Ishikawa (cell line): Measurements from ENCODE around the gene CEP128.

Source experiments
- CREB1 ChIP-seq: IDR thresholded peaks from 2 replicates; pipeline ENCODE4 v1.6.1; 2012; ENCODE audit warnings: low read depth
- EGR1 ChIP-seq: IDR thresholded peaks from 2 replicates; pipeline ENCODE4 v1.6.1; 2012
- EP300 ChIP-seq: IDR thresholded peaks from 2 replicates; pipeline ENCODE4 v1.6.1; 2012; ENCODE audit warnings: borderline replicate concordance
- FOXM1 ChIP-seq: IDR thresholded peaks from 2 replicates; pipeline ENCODE4 v1.6.1; 2012; ENCODE audit warnings: low read depth, borderline replicate concordance
- MAX ChIP-seq: IDR thresholded peaks from 2 replicates; pipeline ENCODE4 v1.6.1; 2012
- RAD21 ChIP-seq: IDR thresholded peaks from 2 replicates; pipeline ENCODE4 v1.6.1; 2012; ENCODE audit warnings: low read depth
- TCF12 ChIP-seq: IDR thresholded peaks from 2 replicates; pipeline ENCODE4 v1.6.1; 2012; ENCODE audit warnings: low read depth
- YY1 ChIP-seq: IDR thresholded peaks from 2 replicates; pipeline ENCODE4 v1.6.1; 2012; ENCODE audit warnings: low read depth

- no peak for TF ChIP-seq EP300
- no peak for TF ChIP-seq TCF12
- no peak for TF ChIP-seq EGR1
- no peak for TF ChIP-seq YY1
- no peak for TF ChIP-seq CREB1
- no peak for TF ChIP-seq RAD21
- no peak for TF ChIP-seq MAX
- TF ChIP-seq FOXM1: no peak
Measured at GRCh38 chr14:80901822-80902221, 39.7 kb downstream of the CEP128 start.
